H9 (cell line): ENCODE data around the gene RAB31. TPM values are rescaled to one million over a fixed set of nuclear protein-coding genes. Genes with fewer than 3 reads are reported as not detected.
A peak's percentile ranks its signal among the peaks of the same experiment; 100 is the strongest.

Experiments used
- DNase-seq: peaks from one replicate; pipeline ENCODE4 v3.0.0-alpha.2; 2017
- H2AFZ ChIP-seq: one replicate; pipeline ENCODE4 v1.6.1; 2013; ENCODE audit warnings: mild to moderate bottlenecking, low read length, control low read depth, moderate library complexity
- H2AK5ac ChIP-seq: 2 replicates; pipeline ENCODE4 v1.6.1; 2013; ENCODE audit warnings: low read length, control low read depth, mixed read lengths; ENCODE audit not compliant: insufficient read length
- H2BK120ac ChIP-seq: one replicate; pipeline ENCODE4 v1.6.1; 2013; ENCODE audit warnings: low read depth, mild to moderate bottlenecking, low read length, control low read depth, inconsistent platforms; ENCODE audit not compliant: poor library complexity, severe bottlenecking
- H2BK12ac ChIP-seq: 2 replicates; pipeline ENCODE4 v1.6.1; 2013; ENCODE audit warnings: low read length, control low read depth, mixed read lengths, low read depth; ENCODE audit not compliant: insufficient read length
- H2BK15ac ChIP-seq: 2 replicates; pipeline ENCODE4 v1.6.1; 2013; ENCODE audit warnings: low read depth, low read length, control low read depth
- H2BK20ac ChIP-seq: one replicate; pipeline ENCODE4 v1.6.1; 2013; ENCODE audit warnings: low read depth, mild to moderate bottlenecking, low read length, control low read depth, inconsistent platforms; ENCODE audit not compliant: poor library complexity, severe bottlenecking
- H2BK5ac ChIP-seq: 2 replicates; pipeline ENCODE4 v1.6.1; 2013; ENCODE audit warnings: low read length, control low read depth, mixed read lengths; ENCODE audit not compliant: insufficient read length
- H3K14ac ChIP-seq: 2 replicates; pipeline ENCODE4 v1.6.1; 2013; ENCODE audit warnings: low read length, control low read depth; ENCODE audit not compliant: insufficient read depth
- H3K18ac ChIP-seq: 2 replicates; pipeline ENCODE4 v1.6.1; 2013; ENCODE audit warnings: low read depth, mild to moderate bottlenecking, mixed read lengths, low read length, control low read depth; ENCODE audit not compliant: insufficient read length
- H3K23ac ChIP-seq: 2 replicates; pipeline ENCODE4 v1.6.1; 2013; ENCODE audit warnings: low read length, control low read depth, mixed read lengths, low read depth; ENCODE audit not compliant: insufficient read length
- H3K23me2 ChIP-seq: 2 replicates; pipeline ENCODE4 v1.6.1; 2013; ENCODE audit warnings: low read depth, mild to moderate bottlenecking, mixed read lengths, low read length, control low read depth; ENCODE audit not compliant: insufficient read length, poor library complexity, severe bottlenecking
- H3K27ac ChIP-seq: 2 replicates; pipeline ENCODE4 v1.5.1; 2013; ENCODE audit warnings: low read length, control low read depth, mixed read lengths, low read depth; ENCODE audit not compliant: insufficient read length
- H3K27me3 ChIP-seq: 2 replicates; pipeline ENCODE4 v1.6.1; 2013; ENCODE audit warnings: low read length, control low read depth, inconsistent platforms; ENCODE audit not compliant: insufficient read depth
- H3K4ac ChIP-seq: 2 replicates; pipeline ENCODE4 v1.6.1; 2013; ENCODE audit warnings: low read depth, mild to moderate bottlenecking, control low read depth, inconsistent platforms, low read length, moderate library complexity
- H3K4me1 ChIP-seq: 2 replicates; pipeline ENCODE4 v1.6.1; 2013; ENCODE audit warnings: low read length, control low read depth, inconsistent platforms; ENCODE audit not compliant: insufficient read depth
- H3K4me2 ChIP-seq: 2 replicates; pipeline ENCODE4 v1.6.1; 2013; ENCODE audit warnings: low read length, control low read depth, mixed read lengths; ENCODE audit not compliant: insufficient read length, insufficient read depth
- H3K56ac ChIP-seq: 2 replicates; pipeline ENCODE4 v1.6.1; 2013; ENCODE audit warnings: low read depth, mild to moderate bottlenecking, mixed read lengths, low read length, control low read depth; ENCODE audit not compliant: insufficient read length
- H3K79me1 ChIP-seq: 2 replicates; pipeline ENCODE4 v1.6.1; 2013; ENCODE audit warnings: low read depth, mild to moderate bottlenecking, moderate library complexity, low read length, control low read depth, inconsistent platforms; ENCODE audit not compliant: insufficient read depth, poor library complexity, severe bottlenecking
- H3K79me2 ChIP-seq: 2 replicates; pipeline ENCODE4 v1.6.1; 2013; ENCODE audit warnings: low read length, control low read depth, inconsistent platforms; ENCODE audit not compliant: insufficient read depth
- H3K9ac ChIP-seq: 2 replicates; pipeline ENCODE4 v1.6.1; 2013; ENCODE audit warnings: low read length, control low read depth, mixed read lengths; ENCODE audit not compliant: insufficient read length; ENCODE audit errors: extremely low read depth
- H3K9me3 ChIP-seq: one replicate; pipeline ENCODE4 v1.6.1; 2013; ENCODE audit warnings: low read depth, low read length, inconsistent platforms; ENCODE audit not compliant: control insufficient read depth
- H3T11ph ChIP-seq: one replicate; pipeline ENCODE4 v1.6.1; 2013; ENCODE audit warnings: mild to moderate bottlenecking, low read length, control low read depth, inconsistent platforms
- H4K20me1 ChIP-seq: one replicate; pipeline ENCODE4 v1.6.1; 2013; ENCODE audit not compliant: control insufficient read depth, insufficient read length, insufficient read depth
- H4K5ac ChIP-seq: 2 replicates; pipeline ENCODE4 v1.6.1; 2013; ENCODE audit warnings: low read depth, mild to moderate bottlenecking, mixed read lengths, low read length, control low read depth; ENCODE audit not compliant: insufficient read length
- H4K8ac ChIP-seq: replicated peaks from 2 replicates; pipeline ENCODE4 v1.6.1; 2013; ENCODE audit warnings: low read length, control low read depth, mixed read lengths, low read depth; ENCODE audit not compliant: insufficient read length
- H4K91ac ChIP-seq: 2 replicates; pipeline ENCODE4 v1.6.1; 2013; ENCODE audit warnings: low read depth, mild to moderate bottlenecking, moderate library complexity, mixed read lengths, low read length, control low read depth; ENCODE audit not compliant: insufficient read length
- H3K27ac Mint-ChIP-seq, 3 experiments: 2 replicates in 2 of 3; 3 replicates in 1 of 3; pipeline ENCODE4 v1.8.0; 2020 to 2021; ENCODE audit warnings: mixed read lengths in 3 of 3, mild to moderate bottlenecking in 1 of 3, moderate library complexity in 1 of 3
- H3K27me3 Mint-ChIP-seq: 2 replicates; pipeline ENCODE4 v1.8.0; 2021; ENCODE audit warnings: low read depth, mild to moderate bottlenecking, moderate library complexity, mixed read lengths
- H3K36me3 Mint-ChIP-seq, 3 experiments: 2 replicates in 2 of 3; 3 replicates in 1 of 3; pipeline ENCODE4 v1.8.0; 2020 to 2021; ENCODE audit warnings: low read depth in 3 of 3, mixed read lengths in 3 of 3; ENCODE audit not compliant: insufficient read depth in 1 of 3
- H3K4me1 Mint-ChIP-seq, 2 experiments: 2 replicates each; pipeline ENCODE4 v1.8.0; 2020; ENCODE audit warnings: mixed read lengths in 2 of 2
- H3K4me3 Mint-ChIP-seq, 2 experiments: 2 replicates in 1 of 2; 3 replicates in 1 of 2; pipeline ENCODE4 v1.8.0; 2020 to 2021; ENCODE audit warnings: mild to moderate bottlenecking in 2 of 2, mixed read lengths in 2 of 2, moderate library complexity in 1 of 2
- H3K9me3 Mint-ChIP-seq, 2 experiments: 2 replicates in 1 of 2; 3 replicates in 1 of 2; pipeline ENCODE4 v1.8.0; 2020; ENCODE audit warnings: mild to moderate bottlenecking in 2 of 2, mixed read lengths in 2 of 2, moderate library complexity in 1 of 2
- WGBS: extraction: QIAGEN DNeasy Blood & Tissue Kit; methylation state at CpG from one replicate; pipeline ENCODE4 v1.1.7; 2013; ENCODE audit warnings: missing lambda C conversion rate, low lambda C conversion rate, mixed read lengths; ENCODE audit not compliant: insufficient read length; ENCODE audit errors: extremely low coverage; 5-methylcytosine and 5-hydroxymethylcytosine counted together
- total RNA-seq: library from RNA; stranded (reverse); gene quantifications from 2 replicates; pipeline ENCODE4 v1.2.1, GENCODE V29; 2021
- TF ChIP-seq, protein P1 (sequence below): fragments of 200-600 bp; sonication (generic); conservative IDR thresholded peaks from 3 replicates; pipeline ENCODE4 v1.8.0; 2021; ENCODE audit warnings: antibody characterized with exemption, mild to moderate bottlenecking

RAB31 gene
- total RNA-seq, 1 experiment from 2014 or later = 22.4 TPM

DNA sequence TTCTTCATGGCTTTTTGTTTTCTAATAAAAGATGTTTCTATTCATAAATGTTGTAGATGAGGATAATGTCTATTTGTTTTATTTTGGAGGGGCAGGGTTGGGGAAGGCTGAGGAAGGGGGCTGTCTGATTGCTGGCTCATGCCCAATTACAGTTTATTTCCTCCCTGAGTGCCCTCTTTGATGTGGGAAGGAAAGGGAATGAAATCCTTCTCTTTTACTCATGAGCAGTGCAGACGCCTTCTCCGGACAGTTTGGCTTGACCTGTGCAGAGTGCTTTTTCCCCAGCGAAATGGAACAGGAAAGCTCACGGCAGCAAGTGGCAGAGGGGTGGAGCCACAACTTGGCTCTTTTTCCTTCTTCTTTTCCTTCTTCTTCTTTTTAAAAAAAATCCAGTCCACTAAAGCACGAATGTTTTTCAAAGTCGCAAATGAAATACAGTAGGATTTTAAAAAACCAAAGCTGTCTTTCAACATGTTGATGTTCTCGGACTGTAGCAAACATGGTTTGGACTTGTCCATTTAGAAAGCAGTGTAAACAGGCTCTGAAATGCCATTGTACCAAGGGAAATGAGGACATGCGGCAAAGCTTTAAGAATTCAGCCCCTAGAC lies 34.5 kb downstream of the RAB31 start:
- TF ChIP-seq, protein P1, sequence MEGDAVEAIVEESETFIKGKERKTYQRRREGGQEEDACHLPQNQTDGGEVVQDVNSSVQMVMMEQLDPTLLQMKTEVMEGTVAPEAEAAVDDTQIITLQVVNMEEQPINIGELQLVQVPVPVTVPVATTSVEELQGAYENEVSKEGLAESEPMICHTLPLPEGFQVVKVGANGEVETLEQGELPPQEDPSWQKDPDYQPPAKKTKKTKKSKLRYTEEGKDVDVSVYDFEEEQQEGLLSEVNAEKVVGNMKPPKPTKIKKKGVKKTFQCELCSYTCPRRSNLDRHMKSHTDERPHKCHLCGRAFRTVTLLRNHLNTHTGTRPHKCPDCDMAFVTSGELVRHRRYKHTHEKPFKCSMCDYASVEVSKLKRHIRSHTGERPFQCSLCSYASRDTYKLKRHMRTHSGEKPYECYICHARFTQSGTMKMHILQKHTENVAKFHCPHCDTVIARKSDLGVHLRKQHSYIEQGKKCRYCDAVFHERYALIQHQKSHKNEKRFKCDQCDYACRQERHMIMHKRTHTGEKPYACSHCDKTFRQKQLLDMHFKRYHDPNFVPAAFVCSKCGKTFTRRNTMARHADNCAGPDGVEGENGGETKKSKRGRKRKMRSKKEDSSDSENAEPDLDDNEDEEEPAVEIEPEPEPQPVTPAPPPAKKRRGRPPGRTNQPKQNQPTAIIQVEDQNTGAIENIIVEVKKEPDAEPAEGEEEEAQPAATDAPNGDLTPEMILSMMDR = no peak
- DNase-seq = no peak
- no CpG with 5 or more reads among the region's 8 CpGs for WGBS
- Histone ChIP-seq H2BK15ac (no peak overlapping the region), H3K79me1 (no peaks in the 10 kb centered on the region), H3K9ac (no peak overlapping the region), H3K23me2 (no peaks in the 10 kb centered on the region), H2BK20ac (no peak overlapping the region), H3K14ac (no peak overlapping the region), H2AFZ (no peak overlapping the region), H3K79me2 (no peaks in the 10 kb centered on the region), H3K56ac (no peak overlapping the region), H4K20me1 (no peaks in the 10 kb centered on the region), H3T11ph (no peak overlapping the region), H3K23ac (no peak overlapping the region), H3K4ac (no peak overlapping the region), H4K5ac (no peak overlapping the region), H2BK5ac (no peak overlapping the region), H4K8ac (no peak overlapping the region), H3K27me3 (no peaks in the 10 kb centered on the region), H3K4me2 (no peak overlapping the region), H3K4me1 (peaks cover 14% of the 10 kb centered on the region; the same call in 1 of the 2 replicates), H3K9me3 (no peaks in the 10 kb centered on the region), H2BK120ac (no peak overlapping the region), H3K18ac (no peak overlapping the region), H4K91ac (no peak overlapping the region), H3K27ac (no peak overlapping the region), H2AK5ac (no peak overlapping the region), H2BK12ac (no peak overlapping the region)
- H3K27me3 Mint-ChIP-seq = no peaks in the 10 kb centered on the region
- no peaks in the 10 kb centered on the region for H3K9me3 Mint-ChIP-seq
- peaks cover 28 to 35% of the 10 kb centered on the region in 2 experiments for H3K4me1 Mint-ChIP-seq
- peak overlapping the region in 2 of 3 experiments; percentile 94 to 97; a peak in 4 of 7 replicates for H3K27ac Mint-ChIP-seq
- H3K36me3 Mint-ChIP-seq = no peaks in the 10 kb centered on the region
- H3K4me3 Mint-ChIP-seq = peak overlapping the region; percentile 49 to 53; a peak in 4 of 5 replicates
